ENCODE results near the gene SLC3A2.
"Not testable (repeated sequence)": the region's sequence is repeated elsewhere in the genome, so short reads cannot be mapped to it uniquely, and the experiment has no call there.

Gene SLC3A2

DNA sequence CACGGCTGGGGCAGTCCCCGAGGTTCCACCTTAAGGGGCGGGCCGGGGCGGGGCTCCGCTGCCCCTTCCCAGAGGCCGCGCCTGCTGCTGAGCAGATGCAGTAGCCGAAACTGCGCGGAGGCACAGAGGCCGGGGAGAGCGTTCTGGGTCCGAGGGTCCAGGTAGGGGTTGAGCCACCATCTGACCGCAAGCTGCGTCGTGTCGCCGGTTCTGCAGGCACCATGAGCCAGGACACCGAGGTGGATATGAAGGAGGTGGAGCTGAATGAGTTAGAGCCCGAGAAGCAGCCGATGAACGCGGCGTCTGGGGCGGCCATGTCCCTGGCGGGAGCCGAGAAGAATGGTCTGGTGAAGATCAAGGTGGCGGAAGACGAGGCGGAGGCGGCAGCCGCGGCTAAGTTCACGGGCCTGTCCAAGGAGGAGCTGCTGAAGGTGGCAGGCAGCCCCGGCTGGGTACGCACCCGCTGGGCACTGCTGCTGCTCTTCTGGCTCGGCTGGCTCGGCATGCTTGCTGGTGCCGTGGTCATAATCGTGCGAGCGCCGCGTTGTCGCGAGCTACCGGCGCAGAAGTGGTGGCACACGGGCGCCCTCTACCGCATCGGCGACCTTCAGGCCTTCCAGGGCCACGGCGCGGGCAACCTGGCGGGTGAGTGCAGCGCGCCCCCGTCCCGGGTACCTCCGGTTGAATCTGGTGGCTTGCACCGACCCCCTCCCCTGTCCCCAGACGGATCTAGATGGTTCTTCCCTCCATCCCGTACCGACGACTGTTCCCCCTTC, at the start of gene SLC3A2:
Gene SLC3A2, plus strand, starts transcription at position 94 of the 776 bp plus-strand sequence. Its CDS starts 128 bp downstream, at position 222.
- DNase-seq (ENCODE audit: low read depth) = peak; percentile 87

DNA sequence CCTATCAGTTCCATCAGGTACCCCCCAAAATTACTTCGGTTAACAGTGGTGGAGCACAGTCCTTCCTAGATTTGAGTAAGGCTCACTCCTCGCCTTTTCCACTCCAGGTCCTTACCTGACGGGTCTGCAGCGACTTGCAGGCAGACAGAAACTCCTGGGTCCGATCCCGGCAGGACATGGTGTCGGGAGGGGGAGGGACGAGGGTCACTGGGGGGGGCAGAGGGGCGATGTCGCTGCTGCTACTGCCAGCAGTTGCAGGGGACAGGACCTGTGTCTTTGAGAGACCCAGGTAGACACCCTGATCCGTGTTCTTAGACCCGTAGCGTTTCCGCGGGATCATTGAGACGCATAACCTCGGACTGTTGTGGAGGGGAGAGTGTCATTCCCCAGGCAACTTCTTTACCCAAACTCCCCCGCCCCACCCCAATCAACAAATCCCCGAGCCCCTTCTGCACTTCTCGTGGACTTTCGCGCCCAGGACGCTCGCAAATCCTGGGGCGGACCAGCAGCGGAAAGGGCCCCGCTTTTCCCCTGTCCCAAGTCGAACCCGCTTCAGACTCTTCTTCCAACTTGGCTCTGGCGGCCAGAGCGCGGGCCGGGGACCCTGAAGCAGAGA, 49.7 kb upstream of the SLC3A2 start:
- no peak for DNase-seq (ENCODE audit: low read depth)

- peak; percentile 99 for DNase-seq (ENCODE audit: low read depth)
Measured at GRCh38 chr11:62831520-62832335, 49.0 kb upstream of the SLC3A2 start, which contains the start of gene STX5. Gene STX5 (minus strand): TSS chr11:62832051. CDS start chr11:62831243, 808 bp downstream.

GRCh38 chr11:62832336-62833234, 48.1 kb upstream of the SLC3A2 start, which contains the start of gene TEX54:
Gene TEX54 (minus strand): TSS chr11:62832841.
- no peak for DNase-seq (ENCODE audit: low read depth)

DNA sequence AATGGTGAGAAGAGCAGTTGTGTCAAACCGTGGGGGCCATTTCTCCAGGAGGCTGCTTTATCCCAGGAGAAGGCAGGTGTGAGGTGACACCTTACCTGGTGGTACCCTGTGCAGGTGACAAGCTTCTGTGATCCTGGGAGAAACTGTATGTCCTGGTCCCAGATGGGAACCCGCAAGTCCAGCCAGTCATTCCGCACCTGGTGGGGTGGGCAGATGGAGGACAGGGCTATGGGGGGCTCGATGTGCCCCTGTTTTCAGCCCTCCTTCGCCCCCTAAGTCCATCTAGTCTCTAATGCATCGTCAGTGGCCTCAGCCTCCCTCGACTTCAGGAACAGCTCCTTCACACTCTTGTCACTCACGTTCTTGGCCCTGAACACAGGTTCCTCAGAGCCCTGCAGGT, 45.4 kb upstream of the SLC3A2 start:
- DNase-seq (ENCODE audit: low read depth) = no peak

DNA sequence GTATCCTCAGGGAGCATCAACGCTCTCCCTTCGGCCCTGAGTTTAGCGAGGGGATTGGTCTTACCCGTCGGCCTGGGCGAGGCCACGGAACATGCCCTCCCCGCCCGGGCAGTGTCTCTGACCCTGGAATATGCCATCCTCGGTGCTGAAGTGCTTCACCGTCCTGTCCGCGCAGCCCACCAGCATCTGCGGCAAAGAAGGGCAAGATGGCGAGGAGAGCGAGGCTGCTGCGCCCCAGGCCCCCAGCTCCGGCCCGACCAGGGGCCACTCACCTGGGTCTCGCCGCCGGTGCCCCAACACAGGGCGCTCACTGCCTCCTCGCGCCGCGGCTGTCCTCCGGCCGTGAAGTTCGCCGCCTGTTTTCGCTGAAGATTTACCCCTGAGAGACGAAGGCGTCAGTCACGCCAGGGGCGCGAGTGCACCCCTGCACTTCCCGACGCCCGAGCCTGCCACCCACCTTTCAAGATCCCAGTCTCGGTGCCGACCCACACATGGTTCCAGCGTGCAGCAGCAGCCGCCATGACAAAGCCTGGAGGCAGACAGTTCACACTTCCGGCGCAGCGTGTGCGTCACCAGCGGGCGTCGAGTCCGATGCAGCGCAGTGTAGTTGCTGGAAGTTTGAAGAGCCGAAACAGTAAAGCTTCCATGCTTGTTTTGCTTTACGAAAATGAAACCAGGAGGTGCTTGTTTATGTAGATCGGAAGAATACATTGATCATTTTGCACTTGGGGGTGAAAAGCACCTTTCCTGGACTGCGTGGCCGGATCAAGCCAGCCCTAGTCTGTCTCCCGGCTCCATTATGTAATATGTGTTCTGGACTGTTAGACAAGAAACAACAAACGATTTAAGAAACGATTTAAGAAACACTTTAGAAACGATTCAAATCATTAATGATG, 41.4 kb upstream of the SLC3A2 start, which contains the start of gene WDR74:
Gene WDR74, minus strand, starts transcription at position 541 of the 896 bp plus-strand sequence. Its CDS starts 20 bp downstream, at position 521.
- DNase-seq (ENCODE audit: low read depth) = peak; percentile 89

DNA sequence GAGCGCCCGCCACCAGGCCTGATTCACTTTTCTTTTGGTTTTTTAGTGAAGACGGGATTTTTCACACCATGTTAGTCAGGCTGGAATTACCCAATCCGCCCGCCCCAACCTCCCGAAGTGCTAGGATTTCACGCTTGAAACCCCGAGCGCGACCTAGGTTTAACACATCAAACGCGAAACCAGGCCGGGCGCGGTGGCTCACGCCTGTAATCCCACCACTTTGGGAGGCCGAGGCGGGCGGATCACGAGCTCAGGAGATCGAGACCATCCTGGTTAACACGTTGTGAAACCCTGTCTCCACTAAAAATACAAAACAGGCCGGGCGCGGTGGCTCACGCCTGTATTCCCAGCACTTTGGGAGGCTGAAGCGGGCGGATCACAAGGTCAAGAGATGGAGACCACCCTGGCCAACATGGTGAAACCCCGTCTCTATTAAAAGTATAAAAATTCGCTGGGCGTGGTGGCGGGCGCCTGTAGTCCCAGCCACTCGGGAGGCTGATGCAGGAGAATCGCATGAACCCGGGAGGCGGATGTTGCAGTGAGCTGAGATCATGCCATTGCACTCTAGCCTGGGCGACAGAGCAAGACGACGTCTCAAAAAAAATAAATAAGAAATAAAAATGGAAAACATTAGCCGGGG, 39.9 kb upstream of the SLC3A2 start:
- DNase-seq (ENCODE audit: low read depth) = peak; percentile 76

GRCh38 chr11:62841361-62842170, 39.1 kb upstream of the SLC3A2 start:
- DNase-seq (ENCODE audit: low read depth) = peak; percentile 67

GRCh38 chr11:62842171-62842741, 38.4 kb upstream of the SLC3A2 start:
- no peak for DNase-seq (ENCODE audit: low read depth)

DNA sequence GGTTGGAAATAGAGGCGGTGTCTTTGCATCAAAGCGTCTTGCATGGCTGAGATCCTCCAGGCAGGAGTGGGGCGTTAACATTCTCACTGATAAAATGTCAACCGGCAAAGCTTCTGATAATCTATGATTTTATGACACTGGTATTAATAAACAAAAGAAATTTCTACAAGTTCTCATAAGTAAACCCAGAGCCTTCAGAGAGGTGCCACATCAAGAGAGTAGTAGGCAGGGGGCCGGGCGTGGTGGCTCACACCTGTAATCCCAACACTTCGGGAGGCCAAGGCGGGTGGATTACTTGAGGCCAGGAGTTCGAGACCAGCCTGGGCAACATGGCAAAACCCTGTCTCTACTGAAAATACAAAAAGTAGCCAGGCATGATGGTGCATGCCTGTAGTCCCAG, 37.8 kb upstream of the SLC3A2 start:
- not testable (repeated sequence) for DNase-seq (ENCODE audit: low read depth)

DNA sequence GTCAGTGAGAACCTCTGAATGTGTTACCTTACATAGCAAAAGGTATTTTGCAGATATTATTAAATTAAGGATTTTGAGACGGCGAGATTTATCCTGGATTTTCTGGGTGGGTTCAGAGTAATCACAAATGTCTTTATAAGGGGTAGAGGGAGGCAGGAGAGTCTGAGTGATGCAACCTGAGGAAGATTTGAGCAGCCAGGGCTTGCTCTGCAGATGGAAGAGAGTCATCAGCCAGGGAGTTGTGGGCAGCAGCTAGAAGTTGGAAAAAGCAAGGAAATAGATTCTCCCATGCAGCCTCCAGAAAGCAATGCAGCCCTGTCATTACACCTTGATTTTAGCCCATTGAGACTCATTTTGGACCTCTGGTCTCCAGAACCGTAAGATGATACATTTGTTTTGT, 37.2 kb upstream of the SLC3A2 start:
- no peak for DNase-seq (ENCODE audit: low read depth)

GRCh38 chr11:62844154-62844553, 36.5 kb upstream of the SLC3A2 start:
- no peak for DNase-seq (ENCODE audit: low read depth)

- no peak for DNase-seq (ENCODE audit: low read depth)
Measured at GRCh38 chr11:62846177-62846576, 34.5 kb upstream of the SLC3A2 start.

GRCh38 chr11:62847767-62848314, 32.9 kb upstream of the SLC3A2 start:
- no peak for DNase-seq (ENCODE audit: low read depth)

GRCh38 chr11:62850911-62851806, 29.5 kb upstream of the SLC3A2 start:
- no peak for DNase-seq (ENCODE audit: low read depth)

- DNase-seq (ENCODE audit: low read depth) = no peak
Measured at GRCh38 chr11:62851807-62852522, 28.7 kb upstream of the SLC3A2 start.

All from activated T-helper 9 cell treated with anti-CD3 and anti-CD28 coated beads, Interleukin-2, amount 50 U/mL, for 16 hours (primary cell).